Activated CD4-positive, alpha-beta memory T cell treated with anti-CD3 and anti-CD28 coated beads for 36 hours (primary cell): ENCODE measurements around the gene TMEM109. TPM values are rescaled to one million over a fixed set of nuclear protein-coding genes. Genes with fewer than 3 reads are reported as not detected.

Experiments used
- CTCF ChIA-PET: fragments of 350-600 bp; sonication (Branson Sonifier 250); formaldehyde crosslinking; loops from one replicate; lab custom pipeline; 2021; ENCODE audit warnings: antibody characterized with exemption, inconsistent platforms; lab: Charles Lee
- POLR2A ChIA-PET: fragments of 350-600 bp; sonication (Branson Sonifier 250); formaldehyde crosslinking; loops from one replicate; lab custom pipeline; 2021; ENCODE audit warnings: antibody characterized with exemption; lab: Charles Lee
- DNase-seq: peaks from one replicate; pipeline ENCODE4 v3.0.0-alpha.2; 2020
- H3K27ac Mint-ChIP-seq: one replicate; pipeline ENCODE4 v1.8.0; 2021; ENCODE audit warnings: mixed read lengths
- H3K27me3 Mint-ChIP-seq: one replicate; pipeline ENCODE4 v1.8.0; 2021; ENCODE audit warnings: mixed read lengths
- H3K36me3 Mint-ChIP-seq: one replicate; pipeline ENCODE4 v1.8.0; 2021; ENCODE audit warnings: mixed read lengths
- H3K4me1 Mint-ChIP-seq: one replicate; pipeline ENCODE4 v1.8.0; 2021; ENCODE audit warnings: low read depth, mixed read lengths
- H3K4me3 Mint-ChIP-seq: one replicate; pipeline ENCODE4 v1.8.0; 2021; ENCODE audit warnings: mild to moderate bottlenecking, mixed read lengths
- H3K9me3 Mint-ChIP-seq: one replicate; pipeline ENCODE4 v1.8.0; 2021; ENCODE audit warnings: mixed read lengths
- intact Hi-C: fragments of 100-400 bp; cut with micrococcal nuclease; formaldehyde crosslinking; loops from one replicate; pipeline ENCODE4 v1.15.1; 2023
- total RNA-seq, 2 experiments: library from RNA; stranded (reverse); gene quantifications; one replicate each; pipeline ENCODE4 v1.2.3, GENCODE V29; 2021

Gene TMEM109
- total RNA-seq, 2 experiments from 2014 or later: 101 to 106 TPM

GRCh38 chr11:60939301-60939700, 25.3 kb downstream of the TMEM109 start:
- H3K9me3 Mint-ChIP-seq: no peaks in the 10 kb centered on the region
- POLR2A ChIA-PET: interaction anchor here (0.7 kb wide), 1 partner anchor 189 kb away, joined by 3 read pairs; no protein-coding TSS in a partner anchor
- no peak for DNase-seq
- peaks cover 2% of the 10 kb centered on the region for H3K27me3 Mint-ChIP-seq
- intact Hi-C loops: no loop called here
- no peak overlapping the region for H3K27ac Mint-ChIP-seq
- peaks cover 4% of the 10 kb centered on the region for H3K4me1 Mint-ChIP-seq
- H3K4me3 Mint-ChIP-seq: no peak overlapping the region
- no peaks in the 10 kb centered on the region for H3K36me3 Mint-ChIP-seq
- CTCF ChIA-PET: interaction anchor here (1.7 kb wide), 1 partner anchor 249 kb away, joined by 3 read pairs; no protein-coding TSS in a partner anchor

GRCh38 chr11:60939855-60940254, 25.9 kb downstream of the TMEM109 start:
- DNase-seq: no peak
- Mint-ChIP-seq H3K27me3 (peaks cover 3% of the 10 kb centered on the region), H3K9me3 (no peaks in the 10 kb centered on the region), H3K4me3 (no peak overlapping the region), H3K27ac (no peak overlapping the region), H3K36me3 (no peaks in the 10 kb centered on the region), H3K4me1 (peaks cover 4% of the 10 kb centered on the region)
- CTCF ChIA-PET: interaction anchor here (0.7 to 1.7 kb wide), 3 partner anchors 10 to 248 kb away, joined by 3 read pairs; no protein-coding TSS in a partner anchor
- intact Hi-C loops: no loop called here
- POLR2A ChIA-PET: interaction anchor here (0.7 to 1.4 kb wide), 2 partner anchors 32 to 189 kb away, joined by 3 read pairs; partner anchors contain the start of gene CD6

- no peak overlapping the region for H3K4me3 Mint-ChIP-seq
- no peaks in the 10 kb centered on the region for H3K36me3 Mint-ChIP-seq
- H3K27ac Mint-ChIP-seq: no peak overlapping the region
- peaks cover 3% of the 10 kb centered on the region for H3K27me3 Mint-ChIP-seq
- no peaks in the 10 kb centered on the region for H3K9me3 Mint-ChIP-seq
- ChIA-PET CTCF (interaction anchor here (0.6 kb wide), 1 partner anchor 163 kb away, joined by 3 read pairs; no protein-coding TSS in a partner anchor), POLR2A (no interaction called here)
- H3K4me1 Mint-ChIP-seq: peaks cover 4% of the 10 kb centered on the region
- no peak for DNase-seq
- intact Hi-C loops: no loop called here
Observed at GRCh38 chr11:60941371-60942119, 27.6 kb downstream of the TMEM109 start.

- CTCF ChIA-PET: no interaction called here
- Mint-ChIP-seq H3K27ac (no peak overlapping the region), H3K36me3 (no peaks in the 10 kb centered on the region), H3K4me1 (peaks cover 4% of the 10 kb centered on the region), H3K9me3 (no peaks in the 10 kb centered on the region), H3K4me3 (no peak overlapping the region), H3K27me3 (peaks cover 3% of the 10 kb centered on the region)
- intact Hi-C loops: no loop called here
- POLR2A ChIA-PET: no interaction called here
- DNase-seq: no peak
Observed at GRCh38 chr11:60942219-60942618, 28.3 kb downstream of the TMEM109 start.

- intact Hi-C loops: no loop called here
- CTCF ChIA-PET: no interaction called here
- POLR2A ChIA-PET: no interaction called here
- no peak overlapping the region for H3K27ac Mint-ChIP-seq
- peaks cover 4% of the 10 kb centered on the region for H3K4me1 Mint-ChIP-seq
- H3K9me3 Mint-ChIP-seq: no peaks in the 10 kb centered on the region
- DNase-seq: no peak
- H3K4me3 Mint-ChIP-seq: no peak overlapping the region
- no peaks in the 10 kb centered on the region for H3K36me3 Mint-ChIP-seq
- H3K27me3 Mint-ChIP-seq: peaks cover 3% of the 10 kb centered on the region
Observed at GRCh38 chr11:60942970-60943565, 29.1 kb downstream of the TMEM109 start.

- H3K36me3 Mint-ChIP-seq: no peaks in the 10 kb centered on the region
- intact Hi-C loops: no loop called here
- CTCF ChIA-PET: interaction anchor here (0.9 to 1.7 kb wide), 2 partner anchors 26 to 114 kb away, joined by 3 to 8 read pairs; partner anchors contain the start of gene CD6
- no peak for DNase-seq
- no peak overlapping the region for H3K4me3 Mint-ChIP-seq
- POLR2A ChIA-PET: no interaction called here
- peaks cover 4% of the 10 kb centered on the region for H3K4me1 Mint-ChIP-seq
- no peaks in the 10 kb centered on the region for H3K9me3 Mint-ChIP-seq
- no peak overlapping the region for H3K27ac Mint-ChIP-seq
- peaks cover 7% of the 10 kb centered on the region for H3K27me3 Mint-ChIP-seq
Observed at GRCh38 chr11:60944490-60945294, 30.7 kb downstream of the TMEM109 start.

- no peaks in the 10 kb centered on the region for H3K4me1 Mint-ChIP-seq
- H3K27me3 Mint-ChIP-seq: peaks cover 10% of the 10 kb centered on the region
- no peak overlapping the region for H3K27ac Mint-ChIP-seq
- ChIA-PET CTCF (interaction anchor here (0.6 to 1.7 kb wide), 4 partner anchors 18 to 114 kb away, joined by 3 to 8 read pairs (median 4); partner anchors contain the start of gene CD6), POLR2A (no interaction called here)
- DNase-seq: no peak
- H3K4me3 Mint-ChIP-seq: no peak overlapping the region
- intact Hi-C loops: no loop called here
- H3K9me3 Mint-ChIP-seq: no peaks in the 10 kb centered on the region
- H3K36me3 Mint-ChIP-seq: no peaks in the 10 kb centered on the region
Observed at GRCh38 chr11:60945295-60945667, 31.3 kb downstream of the TMEM109 start.

- CTCF ChIA-PET: interaction anchor here (1.7 kb wide), 1 partner anchor 24 kb away, joined by 8 read pairs; the partner anchor contains the start of gene CD6
- Mint-ChIP-seq H3K4me1 (peaks cover 3% of the 10 kb centered on the region), H3K9me3 (no peaks in the 10 kb centered on the region), H3K27me3 (peaks cover 15% of the 10 kb centered on the region), H3K36me3 (no peaks in the 10 kb centered on the region), H3K27ac (no peak overlapping the region), H3K4me3 (no peak overlapping the region)
- no peak for DNase-seq
- POLR2A ChIA-PET: no interaction called here
- intact Hi-C loops: no loop called here
Observed at GRCh38 chr11:60946601-60947264, 32.8 kb downstream of the TMEM109 start.

- POLR2A ChIA-PET: no interaction called here
- CTCF ChIA-PET: interaction anchor here (1.1 kb wide), 1 partner anchor 32 kb away, joined by 3 read pairs; no protein-coding TSS in a partner anchor
- Mint-ChIP-seq H3K4me3 (no peak overlapping the region), H3K27me3 (peaks cover 23% of the 10 kb centered on the region), H3K4me1 (peaks cover 13% of the 10 kb centered on the region), H3K9me3 (no peaks in the 10 kb centered on the region), H3K27ac (no peak overlapping the region), H3K36me3 (no peaks in the 10 kb centered on the region)
- DNase-seq: no peak
- intact Hi-C loops: no loop called here
Observed at GRCh38 chr11:60947700-60948099, 33.7 kb downstream of the TMEM109 start.

GRCh38 chr11:60948250-60948649, 34.3 kb downstream of the TMEM109 start:
- CTCF ChIA-PET: interaction anchor here (1.1 kb wide), 2 partner anchors 22 to 33 kb away, joined by 3 to 4 read pairs; no protein-coding TSS in a partner anchor
- H3K27ac Mint-ChIP-seq: no peak overlapping the region
- H3K9me3 Mint-ChIP-seq: no peaks in the 10 kb centered on the region
- no peak for DNase-seq
- intact Hi-C loops: no loop called here
- H3K4me1 Mint-ChIP-seq: peaks cover 14% of the 10 kb centered on the region
- H3K36me3 Mint-ChIP-seq: no peaks in the 10 kb centered on the region
- H3K4me3 Mint-ChIP-seq: no peak overlapping the region
- H3K27me3 Mint-ChIP-seq: peaks cover 28% of the 10 kb centered on the region
- POLR2A ChIA-PET: no interaction called here

GRCh38 chr11:60950024-60950423, 36.1 kb downstream of the TMEM109 start:
- ChIA-PET CTCF (no interaction called here), POLR2A (no interaction called here)
- peaks cover 14% of the 10 kb centered on the region for H3K4me1 Mint-ChIP-seq
- no peaks in the 10 kb centered on the region for H3K36me3 Mint-ChIP-seq
- peaks cover 25% of the 10 kb centered on the region for H3K27me3 Mint-ChIP-seq
- H3K27ac Mint-ChIP-seq: no peak overlapping the region
- no peak for DNase-seq
- H3K4me3 Mint-ChIP-seq: no peak overlapping the region
- intact Hi-C loops: loop anchor here (5.0 kb wide), 1 partner anchor 33 kb away; no protein-coding TSS in a partner anchor
- no peaks in the 10 kb centered on the region for H3K9me3 Mint-ChIP-seq
